NCI-H69 (cell line): ENCODE measurements around the gene TOP1.
A peak's percentile ranks its signal among the peaks of the same experiment; 100 is the strongest.

ENCODE experiments used
- DNase-seq: peaks from one replicate; lab custom pipeline; 2025; lab: John Stamatoyannopoulos, UW

Gene TOP1

DNA sequence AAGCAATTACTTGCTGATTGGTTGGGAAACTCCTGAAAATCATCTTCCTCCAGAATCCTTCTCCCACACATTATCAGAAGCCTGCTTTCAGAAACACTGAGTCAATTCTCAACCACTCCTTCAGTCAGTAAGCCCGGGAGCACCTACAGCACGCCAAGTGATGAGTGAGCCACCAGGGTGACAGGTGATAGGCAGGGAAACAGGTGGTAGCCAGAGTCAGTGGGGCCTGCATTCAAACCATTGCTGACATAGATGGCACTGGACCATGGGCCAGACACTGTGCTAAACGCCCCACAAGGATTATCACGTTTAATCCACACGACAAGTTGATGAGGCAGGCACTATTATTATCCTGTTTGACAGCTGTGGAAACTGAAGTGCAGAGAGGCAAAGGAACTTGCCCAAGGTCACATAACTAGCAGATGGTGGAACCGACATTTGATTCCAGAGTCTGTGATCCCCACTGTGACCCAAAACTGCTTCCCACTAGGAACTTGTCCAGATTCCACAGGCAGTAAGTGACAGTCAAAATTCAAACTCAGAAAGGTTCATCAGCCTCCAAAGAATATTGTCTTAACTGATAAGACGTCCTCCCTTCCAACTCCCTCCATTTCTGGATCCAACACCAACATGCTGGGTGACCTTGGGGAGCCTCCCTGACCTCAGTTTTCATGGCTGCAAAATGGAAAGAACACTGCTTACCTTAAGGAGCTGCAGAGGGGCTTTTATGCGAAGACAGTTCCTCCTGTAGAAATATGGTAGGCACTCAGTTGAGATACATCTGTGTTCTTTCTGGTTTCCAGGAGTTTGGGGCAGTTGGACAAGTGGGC is 23.9 kb upstream of the TOP1 start:
- peak; percentile 48 for DNase-seq

DNA sequence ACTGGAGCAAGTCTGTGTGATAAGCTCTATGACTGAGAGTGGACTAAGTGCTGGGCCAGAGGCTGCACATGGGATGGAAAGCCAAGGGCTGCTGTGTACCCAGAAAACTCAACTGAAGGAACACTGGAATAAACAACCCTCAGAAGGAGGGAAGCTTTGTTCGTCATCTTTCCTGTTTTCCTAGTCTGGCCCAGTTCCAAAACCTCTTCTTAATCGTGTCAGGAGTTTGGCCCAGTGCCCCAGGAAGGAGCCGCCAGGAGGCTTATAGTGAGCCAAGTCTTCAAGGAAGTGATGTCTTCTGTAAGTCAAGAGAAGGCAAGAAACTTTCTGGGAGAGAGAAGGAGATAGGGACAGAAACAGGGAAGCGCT is 23.3 kb upstream of the TOP1 start:
- DNase-seq, result peak; percentile 61

DNA sequence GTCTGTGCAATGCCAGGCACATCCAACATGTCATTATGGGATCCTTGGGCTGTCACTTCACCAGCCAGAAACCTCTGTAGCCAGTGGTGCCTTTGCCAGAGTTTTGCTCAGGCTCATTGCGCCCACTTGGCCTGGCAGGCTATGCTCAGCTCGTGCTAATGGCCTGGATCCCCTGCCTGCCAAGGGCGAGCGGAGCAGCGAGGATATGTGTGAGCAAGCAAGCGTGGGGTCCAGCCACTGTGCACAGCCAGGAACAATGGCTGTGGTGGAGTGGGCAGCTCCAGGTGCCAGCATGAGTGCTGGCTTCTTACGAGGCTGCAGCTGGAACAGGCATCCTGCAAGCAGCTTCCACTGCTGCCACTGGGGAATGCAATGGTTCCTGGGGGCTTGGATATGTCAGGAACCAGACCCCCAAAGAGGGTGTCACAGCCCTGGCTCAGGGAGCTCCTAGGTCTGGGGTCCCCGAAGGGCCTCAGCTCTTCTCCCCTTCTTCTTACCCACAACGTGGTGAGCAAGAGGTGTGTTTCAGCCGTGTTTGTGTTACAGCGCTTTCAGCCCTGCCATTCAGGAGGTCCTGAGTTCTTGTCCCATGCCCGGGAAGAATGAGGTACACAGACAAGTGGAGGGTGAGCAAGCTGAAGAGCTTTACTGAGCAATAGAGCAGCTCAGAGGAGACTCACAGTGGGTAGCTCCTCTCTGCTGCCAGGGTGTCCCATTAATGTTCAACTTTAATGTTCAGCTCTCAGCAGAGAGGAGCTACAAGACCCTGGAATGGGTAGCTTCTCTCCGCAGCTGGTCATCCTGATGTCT is 22.3 kb upstream of the TOP1 start:
- no peak for DNase-seq

DNA sequence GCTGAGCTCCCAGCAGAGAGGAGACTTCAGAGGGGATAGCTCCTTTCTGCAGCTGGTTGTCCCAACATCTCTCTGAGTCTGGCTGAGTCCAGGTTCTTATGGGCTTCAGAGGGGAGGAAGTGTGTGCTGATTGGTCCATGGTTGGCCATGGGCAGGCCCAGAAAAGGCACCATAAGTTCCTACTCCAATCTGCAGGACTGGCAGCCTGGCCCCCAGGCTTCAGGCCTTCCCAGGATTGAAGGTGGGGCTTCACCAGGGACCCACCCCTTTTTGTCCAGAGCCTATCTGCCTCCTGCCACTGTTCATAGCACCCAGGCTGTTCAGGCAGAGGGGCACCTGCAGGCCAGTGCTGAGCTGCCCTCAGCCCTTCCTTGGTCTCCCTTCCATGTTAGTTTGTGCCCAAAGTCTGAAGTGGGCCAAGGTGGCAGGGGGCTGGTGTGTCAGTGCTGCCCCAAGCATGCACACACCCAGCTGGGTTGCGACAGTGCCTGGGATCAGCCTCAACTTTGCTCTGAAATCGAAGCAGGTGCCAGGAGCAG is 21.6 kb upstream of the TOP1 start:
- DNase-seq, result no peak

DNA sequence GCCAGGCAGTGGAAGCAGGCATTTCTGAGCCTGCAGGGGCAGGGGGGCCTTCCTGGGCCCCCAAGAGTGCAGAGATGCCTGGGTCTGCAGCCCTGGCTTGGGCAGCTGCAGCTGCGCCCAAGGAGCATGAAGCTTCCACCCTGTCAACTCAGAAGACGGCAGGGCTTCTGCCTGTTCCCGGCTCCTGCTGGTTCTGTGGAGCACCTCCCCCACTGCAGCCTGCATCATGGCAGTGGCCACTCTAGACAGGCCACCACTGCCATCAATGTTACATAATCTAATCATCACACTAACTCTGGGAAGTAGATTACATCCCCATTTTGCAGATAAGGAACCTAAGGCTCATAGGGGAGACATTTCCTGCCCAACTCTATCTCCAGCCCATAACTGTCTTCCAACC is 21.1 kb upstream of the TOP1 start:
- DNase-seq, result no peak

DNA sequence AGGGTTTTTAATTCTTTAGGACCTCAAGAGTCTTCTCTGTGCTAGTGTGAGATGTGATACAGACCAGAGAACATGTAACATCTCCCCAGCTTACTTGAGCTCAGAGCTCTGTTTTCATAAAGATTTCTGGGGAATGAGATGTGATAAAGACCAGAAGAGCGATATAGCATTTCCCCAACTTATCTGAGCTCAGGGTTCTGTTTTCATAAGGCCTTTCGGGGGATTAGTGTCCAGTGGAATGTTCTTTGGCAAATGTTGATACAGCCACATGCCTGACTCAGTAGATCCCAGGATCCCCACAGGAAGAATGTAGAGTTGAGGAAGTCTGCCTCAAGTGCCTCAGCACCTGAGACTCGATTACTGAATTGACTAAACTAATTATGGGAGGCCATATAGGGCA is 18.7 kb upstream of the TOP1 start:
- no peak for DNase-seq

DNA sequence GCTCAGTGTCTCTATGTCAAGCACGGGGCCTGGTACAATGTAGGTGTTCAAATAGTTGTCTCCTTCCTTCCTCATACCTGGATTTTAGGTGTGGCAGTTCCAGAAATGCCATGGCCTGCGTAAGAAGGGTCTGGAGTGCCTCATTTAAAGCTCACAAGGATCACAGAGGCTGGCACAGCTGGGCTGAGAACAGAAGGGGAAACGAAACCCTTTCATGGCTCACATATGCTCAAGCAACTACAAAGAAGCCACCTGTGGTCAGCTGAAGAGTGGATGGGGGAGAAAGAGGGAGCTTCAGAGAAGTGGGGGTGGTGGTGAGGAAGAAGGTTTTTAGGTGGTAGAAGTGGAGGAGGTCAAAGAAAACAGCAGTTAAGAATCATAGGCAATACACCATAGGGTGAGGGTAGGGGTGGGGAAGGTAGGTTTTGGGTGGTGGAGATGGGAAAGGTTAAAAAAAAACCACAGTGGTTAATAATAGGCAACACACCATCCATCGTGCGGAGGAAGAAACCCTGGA is 17.0 kb upstream of the TOP1 start:
- DNase-seq, result peak; percentile 8

DNA sequence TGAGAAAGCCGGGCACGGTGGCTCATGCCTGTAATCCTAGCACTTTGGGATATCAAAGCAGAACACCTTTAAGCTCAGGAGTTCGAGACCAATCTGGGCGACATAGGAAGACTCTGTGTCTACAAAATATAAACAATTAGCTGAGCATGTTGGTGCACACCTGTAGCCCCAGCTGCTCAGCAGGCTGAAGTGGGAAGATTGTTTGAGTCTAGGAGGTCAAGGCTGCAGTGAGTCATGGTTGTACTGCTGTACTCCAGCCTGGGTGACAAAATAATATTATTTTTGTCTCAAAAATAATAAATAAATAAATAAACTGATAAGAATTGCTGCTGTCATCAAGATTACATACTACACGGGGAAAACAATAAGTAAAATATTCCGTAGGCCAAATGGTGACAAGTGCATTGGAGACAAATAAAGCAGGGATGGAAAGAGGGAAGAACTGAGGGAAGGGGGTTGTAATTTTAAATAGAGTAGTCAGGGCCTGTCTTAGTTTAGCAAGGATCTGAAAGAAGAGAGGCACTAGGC is 14.0 kb upstream of the TOP1 start:
- DNase-seq, result peak; percentile 26

GRCh38 chr20:41017448-41018042 is 11.1 kb upstream of the TOP1 start:
- DNase-seq, result no peak

GRCh38 chr20:41018153-41018552 is 10.5 kb upstream of the TOP1 start:
- no peak for DNase-seq

DNA sequence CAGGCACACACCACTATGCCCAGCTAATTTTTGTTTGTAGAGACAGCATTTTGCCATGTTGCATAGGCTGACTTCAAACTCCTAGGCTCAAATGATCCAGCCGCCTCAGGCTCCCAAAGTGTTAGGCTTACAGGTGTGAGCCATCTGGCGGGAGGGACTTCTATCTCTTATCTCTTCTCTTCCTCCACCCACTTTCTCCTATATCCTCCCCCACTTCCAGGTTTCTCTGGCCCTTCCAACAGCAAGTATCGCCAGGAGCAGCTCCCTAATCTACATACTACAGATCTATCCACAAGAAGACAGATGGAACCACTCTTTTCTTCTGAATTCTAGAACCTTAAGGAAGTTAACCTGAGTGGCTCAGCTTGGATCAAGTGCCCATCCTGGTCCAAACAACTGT is 5.1 kb upstream of the TOP1 start:
- no peak for DNase-seq

GRCh38 chr20:41027366-41027765 is 1.3 kb upstream of the TOP1 start:
- no peak for DNase-seq

DNA sequence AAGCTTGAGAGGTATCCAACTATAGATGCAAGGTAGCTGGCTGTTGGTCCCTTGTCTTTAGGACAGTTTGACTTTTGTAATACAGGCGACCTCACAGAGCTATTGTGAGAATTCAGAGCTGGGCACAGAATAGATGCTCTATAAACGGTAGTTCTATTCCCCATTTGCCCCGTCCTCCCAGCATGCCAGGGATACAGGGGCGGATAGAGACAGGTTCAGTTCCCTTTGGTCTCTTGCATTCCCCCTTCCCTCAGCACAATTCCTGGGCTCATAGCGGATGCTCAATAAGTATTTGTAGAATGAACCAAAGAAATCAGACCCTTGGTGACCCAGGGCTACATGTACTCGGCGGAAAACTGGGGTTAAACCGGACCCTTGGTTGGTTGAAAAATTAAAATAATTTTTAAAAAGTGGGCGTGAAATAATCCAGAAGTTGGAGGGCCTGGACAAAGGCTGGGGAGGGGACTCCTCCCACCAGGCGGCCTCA is 707 bp upstream of the TOP1 start:
- no peak for DNase-seq

- DNase-seq, result peak; percentile 39
These were observed 704 bp downstream of the TOP1 start for GRCh38 chr20:41029150-41029901.

DNA sequence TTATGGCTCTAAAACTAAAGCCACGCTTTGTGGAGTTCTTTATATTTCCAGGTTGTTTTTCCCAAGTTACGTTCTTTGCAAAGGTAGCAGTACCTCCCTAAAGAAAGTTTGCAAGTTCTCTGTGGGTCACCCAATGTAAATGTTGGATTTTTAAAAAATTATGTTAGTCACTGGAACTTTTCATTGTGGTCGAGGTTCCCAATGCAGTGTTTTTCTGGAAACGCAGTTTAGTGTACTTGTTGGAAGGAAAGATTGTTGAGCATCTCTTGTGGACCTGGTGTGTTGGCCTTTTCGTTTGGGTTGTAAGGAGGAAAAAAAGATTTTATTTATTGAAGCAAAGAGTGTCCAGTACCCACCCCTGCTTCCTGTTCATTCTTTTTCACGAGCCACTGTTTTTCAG is 1.4 kb downstream of the TOP1 start:
- DNase-seq, result no peak

GRCh38 chr20:41030531-41031242 is 2.1 kb downstream of the TOP1 start:
- DNase-seq, result peak; percentile 19

DNA sequence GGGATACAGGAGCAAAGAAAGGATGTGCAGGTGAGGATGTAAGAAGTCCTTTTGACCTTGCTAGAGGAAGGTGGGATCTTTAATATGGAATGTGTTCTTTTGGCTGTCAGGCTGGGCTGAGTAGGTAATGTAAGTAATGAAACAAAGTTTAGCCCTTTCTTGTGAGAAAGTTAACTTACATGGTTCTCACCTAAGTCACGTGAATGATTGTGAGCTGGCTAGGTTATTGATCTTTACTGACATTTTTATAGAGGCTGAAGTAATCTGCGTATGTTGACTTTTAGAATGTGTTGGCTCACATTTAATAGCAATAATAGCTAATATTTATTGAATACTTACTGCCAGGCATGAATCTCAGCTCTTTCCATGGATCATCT is 2.6 kb downstream of the TOP1 start:
- DNase-seq, result no peak

DNA sequence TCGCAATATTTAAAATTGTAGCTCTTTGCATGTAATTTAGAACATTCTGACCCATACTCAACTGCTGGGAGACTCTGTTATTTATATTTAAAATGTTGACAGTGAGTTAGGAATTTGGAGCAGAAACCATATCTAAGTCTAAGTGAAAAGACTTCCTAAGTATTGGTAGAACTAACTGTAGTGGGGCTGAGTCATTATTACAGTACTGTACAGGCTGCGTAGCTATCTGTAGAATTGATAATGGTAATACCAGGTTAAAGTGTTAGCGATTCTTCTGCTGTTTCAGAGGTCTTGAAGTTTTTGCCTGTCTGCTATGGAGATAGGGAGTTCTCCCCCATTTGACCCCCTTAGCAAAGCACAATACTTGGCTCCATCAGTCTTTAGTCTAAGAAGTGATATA is 3.6 kb downstream of the TOP1 start:
- DNase-seq, result no peak

- DNase-seq, result peak; percentile 45
These were observed 5.6 kb downstream of the TOP1 start for GRCh38 chr20:41034239-41034638.

DNA sequence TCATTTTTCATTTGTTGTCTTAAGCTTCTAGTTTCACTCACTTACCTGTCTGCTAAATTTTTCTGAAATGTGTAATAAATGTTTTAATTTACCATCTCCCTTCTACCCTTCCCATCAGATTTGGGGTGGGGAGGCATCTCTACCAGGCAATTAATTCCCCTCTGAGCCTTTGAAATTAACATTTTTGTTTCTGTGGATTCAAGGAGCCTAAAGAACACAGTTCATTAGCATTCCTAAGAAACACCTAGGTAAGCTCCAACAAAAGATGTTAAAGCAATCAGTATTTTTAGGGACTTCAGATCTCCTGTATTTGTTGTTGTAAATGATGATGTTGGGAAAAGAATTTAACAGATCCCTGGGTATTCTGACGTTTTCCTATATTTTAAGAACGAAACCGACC is 6.6 kb downstream of the TOP1 start:
- DNase-seq, result no peak

GRCh38 chr20:41037179-41037578 is 8.6 kb downstream of the TOP1 start:
- no peak for DNase-seq
